ENCODE measurements around the gene SLC27A5.

- TF ChIP-seq POLR2AphosphoS5 (IDR thresholded peaks at IDR 0.05; ENCODE audit: low read depth, low read length) (no peak), POLR2A (IDR thresholded peaks at IDR 0.05; ENCODE audit: low read depth, low read length) (no peak)
Measured at GRCh38 chr19:58498316-58499020, 13.3 kb downstream of the SLC27A5 start.

Measured in GM12891 (cell line).